Astrocyte (in vitro differentiated cells and primary cell): ENCODE measurements around the gene TCEA2. TPM values are rescaled to one million over a fixed set of nuclear protein-coding genes. Genes with fewer than 3 reads are reported as not detected.

Experiments used
- DNase-seq: peaks from one replicate; pipeline ENCODE4 v3.0.0-alpha.2; 2010; ENCODE audit warnings: low read depth
- FAIRE-seq: peaks from 2 replicates; lab custom pipeline; 2011; peaks lifted over from hg19 to GRCh38; lab: Jason Lieb, UNC
- H2AFZ ChIP-seq: 2 replicates; pipeline ENCODE4 v1.6.0; 2012; ENCODE audit warnings: low read depth, low read length, inconsistent platforms
- H3K27ac ChIP-seq: 2 replicates; pipeline ENCODE4 v1.5.1; 2011; ENCODE audit warnings: low read depth, low read length, inconsistent platforms
- H3K27me3 ChIP-seq: 2 replicates; pipeline ENCODE4 v1.6.0; 2011; ENCODE audit warnings: low read length, inconsistent platforms; ENCODE audit not compliant: insufficient read depth
- H3K36me3 ChIP-seq: 2 replicates; pipeline ENCODE4 v1.5.1; 2011; ENCODE audit warnings: low read length, inconsistent platforms; ENCODE audit not compliant: insufficient read depth
- H3K4me1 ChIP-seq: 2 replicates; pipeline ENCODE4 v1.5.1; 2011; ENCODE audit warnings: low read length, inconsistent platforms; ENCODE audit not compliant: insufficient read depth
- H3K4me2 ChIP-seq: 2 replicates; pipeline ENCODE4 v1.6.0; 2012; ENCODE audit warnings: low read length, inconsistent platforms
- H3K4me3 ChIP-seq: 2 replicates; pipeline ENCODE4 v1.5.1; 2011; ENCODE audit warnings: low read depth, mild to moderate bottlenecking, low read length, inconsistent platforms; ENCODE audit not compliant: insufficient read depth
- H3K79me2 ChIP-seq: 2 replicates; pipeline ENCODE4 v1.6.0; 2012; ENCODE audit warnings: mild to moderate bottlenecking, low read length, inconsistent platforms; ENCODE audit not compliant: insufficient read depth
- H3K9ac ChIP-seq: 2 replicates; pipeline ENCODE4 v1.6.0; 2012; ENCODE audit warnings: mild to moderate bottlenecking, low read length, inconsistent platforms
- H3K9me3 ChIP-seq: 2 replicates; pipeline ENCODE4 v1.5.1; 2012; ENCODE audit warnings: low read depth, mild to moderate bottlenecking, low read length, inconsistent platforms; ENCODE audit not compliant: insufficient read depth
- H4K20me1 ChIP-seq: 2 replicates; pipeline ENCODE4 v1.6.0; 2012; ENCODE audit warnings: low read length, inconsistent platforms; ENCODE audit not compliant: insufficient read depth
- H3K27ac Mint-ChIP-seq: one replicate; pipeline ENCODE4 v1.8.0; 2021; ENCODE audit warnings: mild to moderate bottlenecking, mixed read lengths; ENCODE audit not compliant: unreplicated experiment
- H3K27me3 Mint-ChIP-seq: one replicate; pipeline ENCODE4 v1.8.0; 2021; ENCODE audit warnings: low read depth, mixed read lengths; ENCODE audit not compliant: unreplicated experiment
- H3K36me3 Mint-ChIP-seq: one replicate; pipeline ENCODE4 v1.8.0; 2021; ENCODE audit warnings: low read depth, mixed read lengths; ENCODE audit not compliant: unreplicated experiment
- H3K4me1 Mint-ChIP-seq: one replicate; pipeline ENCODE4 v1.8.0; 2021; ENCODE audit warnings: low read depth, mixed read lengths; ENCODE audit not compliant: unreplicated experiment
- H3K4me3 Mint-ChIP-seq: one replicate; pipeline ENCODE4 v1.8.0; 2021; ENCODE audit warnings: mild to moderate bottlenecking, moderate library complexity, mixed read lengths; ENCODE audit not compliant: unreplicated experiment
- H3K9me3 Mint-ChIP-seq: one replicate; pipeline ENCODE4 v1.8.0; 2021; ENCODE audit warnings: mild to moderate bottlenecking, mixed read lengths; ENCODE audit not compliant: unreplicated experiment
- EZH2 ChIP-seq: IDR thresholded peaks from 2 replicates; pipeline ENCODE4 v1.6.1; 2012; ENCODE audit warnings: mild to moderate bottlenecking, low read length, inconsistent platforms; ENCODE audit not compliant: insufficient read depth
- total RNA-seq: library from RNA; stranded (reverse); gene quantifications from 2 replicates; pipeline ENCODE4 v1.2.1, GENCODE V29; 2021
- TF ChIP-seq, protein P1 (sequence below): IDR thresholded peaks from 2 replicates; pipeline ENCODE4 v1.5.1; 2011; ENCODE audit warnings: low read depth, mild to moderate bottlenecking, inconsistent platforms, low read length, moderate library complexity; ENCODE audit not compliant: insufficient read depth

TCEA2 gene
- total RNA-seq, 1 donor from 2014 or later, result 53.1 TPM

- Histone ChIP-seq H2AFZ (no peak overlapping the region), H3K27ac (no peak overlapping the region), H3K27me3 (peaks cover 16% of the 10 kb centered on the region), H4K20me1 (peaks cover 5% of the 10 kb centered on the region), H3K9me3 (no peaks in the 10 kb centered on the region), H3K4me3 (no peak overlapping the region), H3K36me3 (no peaks in the 10 kb centered on the region), H3K9ac (no peak overlapping the region), H3K79me2 (no peaks in the 10 kb centered on the region), H3K4me1 (peaks cover 11% of the 10 kb centered on the region), H3K4me2 (no peak overlapping the region)
- no peak for TF ChIP-seq EZH2
- TF ChIP-seq, protein P1, sequence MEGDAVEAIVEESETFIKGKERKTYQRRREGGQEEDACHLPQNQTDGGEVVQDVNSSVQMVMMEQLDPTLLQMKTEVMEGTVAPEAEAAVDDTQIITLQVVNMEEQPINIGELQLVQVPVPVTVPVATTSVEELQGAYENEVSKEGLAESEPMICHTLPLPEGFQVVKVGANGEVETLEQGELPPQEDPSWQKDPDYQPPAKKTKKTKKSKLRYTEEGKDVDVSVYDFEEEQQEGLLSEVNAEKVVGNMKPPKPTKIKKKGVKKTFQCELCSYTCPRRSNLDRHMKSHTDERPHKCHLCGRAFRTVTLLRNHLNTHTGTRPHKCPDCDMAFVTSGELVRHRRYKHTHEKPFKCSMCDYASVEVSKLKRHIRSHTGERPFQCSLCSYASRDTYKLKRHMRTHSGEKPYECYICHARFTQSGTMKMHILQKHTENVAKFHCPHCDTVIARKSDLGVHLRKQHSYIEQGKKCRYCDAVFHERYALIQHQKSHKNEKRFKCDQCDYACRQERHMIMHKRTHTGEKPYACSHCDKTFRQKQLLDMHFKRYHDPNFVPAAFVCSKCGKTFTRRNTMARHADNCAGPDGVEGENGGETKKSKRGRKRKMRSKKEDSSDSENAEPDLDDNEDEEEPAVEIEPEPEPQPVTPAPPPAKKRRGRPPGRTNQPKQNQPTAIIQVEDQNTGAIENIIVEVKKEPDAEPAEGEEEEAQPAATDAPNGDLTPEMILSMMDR, result no peak
- Mint-ChIP-seq H3K36me3 (no peaks in the 10 kb centered on the region), H3K27ac (no peak overlapping the region), H3K27me3 (peaks cover 24% of the 10 kb centered on the region), H3K4me3 (no peak overlapping the region), H3K4me1 (peaks cover 6% of the 10 kb centered on the region), H3K9me3 (no peaks in the 10 kb centered on the region)
- FAIRE-seq, result no peak
- no peak for DNase-seq
These were observed 7.6 kb upstream of the TCEA2 start for GRCh38 chr20:64055396-64055892.

- DNase-seq (no peak), FAIRE-seq (no peak)
- no peaks in the 10 kb centered on the region for H3K9me3 ChIP-seq
- Mint-ChIP-seq H3K27me3 (peaks cover 21% of the 10 kb centered on the region), H3K4me1 (peaks cover 6% of the 10 kb centered on the region), H3K36me3 (no peaks in the 10 kb centered on the region), H3K9me3 (no peaks in the 10 kb centered on the region), H3K27ac (no peak overlapping the region), H3K4me3 (no peak overlapping the region)
- H2AFZ ChIP-seq, result no peak overlapping the region
- no peak for TF ChIP-seq EZH2
- TF ChIP-seq, protein P1, result no peak
- no peaks in the 10 kb centered on the region for H3K36me3 ChIP-seq
- no peak overlapping the region for H3K4me3 ChIP-seq
- peaks cover 11% of the 10 kb centered on the region for H3K4me1 ChIP-seq
- H3K27ac ChIP-seq, result no peak overlapping the region
- peaks cover 11% of the 10 kb centered on the region for H3K27me3 ChIP-seq
- H3K9ac ChIP-seq, result no peak overlapping the region
- H3K4me2 ChIP-seq, result no peak overlapping the region
- no peaks in the 10 kb centered on the region for H3K79me2 ChIP-seq
- no peaks in the 10 kb centered on the region for H4K20me1 ChIP-seq
These were observed 6.9 kb upstream of the TCEA2 start for GRCh38 chr20:64055893-64056638.

GRCh38 chr20:64056639-64056888 lies 6.4 kb upstream of the TCEA2 start:
- H3K4me1 ChIP-seq, result peaks cover 11% of the 10 kb centered on the region
- H4K20me1 ChIP-seq, result no peaks in the 10 kb centered on the region
- H3K27me3 Mint-ChIP-seq, result peaks cover 20% of the 10 kb centered on the region
- H3K9ac ChIP-seq, result no peak overlapping the region
- H3K79me2 ChIP-seq, result no peaks in the 10 kb centered on the region
- peaks cover 11% of the 10 kb centered on the region for H3K27me3 ChIP-seq
- H3K9me3 ChIP-seq, result no peaks in the 10 kb centered on the region
- no peaks in the 10 kb centered on the region for H3K36me3 ChIP-seq
- H3K4me3 Mint-ChIP-seq, result no peak overlapping the region
- no peak overlapping the region for H3K27ac Mint-ChIP-seq
- H3K27ac ChIP-seq, result no peak overlapping the region
- peaks cover 6% of the 10 kb centered on the region for H3K4me1 Mint-ChIP-seq
- H2AFZ ChIP-seq, result no peak overlapping the region
- H3K4me3 ChIP-seq, result no peak overlapping the region
- H3K36me3 Mint-ChIP-seq, result no peaks in the 10 kb centered on the region
- TF ChIP-seq, protein P1, result no peak
- no peak for TF ChIP-seq EZH2
- FAIRE-seq (no peak), DNase-seq (no peak)
- no peak overlapping the region for H3K4me2 ChIP-seq
- H3K9me3 Mint-ChIP-seq, result no peaks in the 10 kb centered on the region
